ENCODE data around the gene TPH2. TPM values are rescaled to one million over a fixed set of nuclear protein-coding genes. Genes with fewer than 3 reads are reported as not detected.
A peak's percentile ranks its signal among the peaks of the same experiment; 100 is the strongest.

The TPH2 gene
- total RNA-seq, result under 1 TPM in 1 of 3 donors, not detected in 2; 0.13 TPM
- long read RNA-seq, donor 1, result 0 reads
- long read RNA-seq, donor 2, result 0 reads

DNA sequence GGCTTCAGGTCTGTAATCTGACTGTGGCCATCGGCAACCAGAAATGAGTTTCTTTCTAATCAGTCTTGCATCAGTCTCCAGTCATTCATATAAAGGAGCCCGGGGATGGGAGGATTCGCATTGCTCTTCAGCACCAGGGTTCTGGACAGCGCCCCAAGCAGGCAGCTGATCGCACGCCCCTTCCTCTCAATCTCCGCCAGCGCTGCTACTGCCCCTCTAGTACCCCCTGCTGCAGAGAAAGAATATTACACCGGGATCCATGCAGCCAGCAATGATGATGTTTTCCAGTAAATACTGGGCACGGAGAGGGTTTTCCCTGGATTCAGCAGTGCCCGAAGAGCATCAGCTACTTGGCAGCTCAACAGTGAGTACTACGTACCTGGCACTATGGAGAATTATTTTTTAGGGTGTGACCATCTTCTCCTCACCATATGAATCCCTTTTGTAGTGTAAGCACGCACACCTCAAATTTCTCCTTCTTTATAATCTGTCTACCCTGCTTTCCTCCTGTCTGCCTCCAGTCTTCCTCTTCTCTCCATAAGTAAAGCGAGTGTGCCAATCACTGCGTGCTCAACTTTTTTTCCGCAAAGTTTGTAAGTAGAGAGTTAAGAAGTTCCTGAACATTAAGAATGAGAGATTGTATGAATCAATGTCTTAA, at the start of gene TPH2:
Gene TPH2 (plus strand): TSS at position 118 of the 658 bp plus-strand sequence. CDS start 142 bp downstream, at position 260.
- intact Hi-C loops (cut with DNase I, micrococcal nuclease), result no loop called here
- Histone ChIP-seq H3K4me1 (ENCODE audit: low read depth) (no peaks in the 10 kb centered on the region), H3K4me3 (no peak within 1 kb of the TSS), H3K9me3 (no peaks in the 10 kb centered on the region), H3K36me3 (ENCODE audit: low read depth) (no peaks in the 10 kb centered on the region)
- TF ChIP-seq, protein P1, sequence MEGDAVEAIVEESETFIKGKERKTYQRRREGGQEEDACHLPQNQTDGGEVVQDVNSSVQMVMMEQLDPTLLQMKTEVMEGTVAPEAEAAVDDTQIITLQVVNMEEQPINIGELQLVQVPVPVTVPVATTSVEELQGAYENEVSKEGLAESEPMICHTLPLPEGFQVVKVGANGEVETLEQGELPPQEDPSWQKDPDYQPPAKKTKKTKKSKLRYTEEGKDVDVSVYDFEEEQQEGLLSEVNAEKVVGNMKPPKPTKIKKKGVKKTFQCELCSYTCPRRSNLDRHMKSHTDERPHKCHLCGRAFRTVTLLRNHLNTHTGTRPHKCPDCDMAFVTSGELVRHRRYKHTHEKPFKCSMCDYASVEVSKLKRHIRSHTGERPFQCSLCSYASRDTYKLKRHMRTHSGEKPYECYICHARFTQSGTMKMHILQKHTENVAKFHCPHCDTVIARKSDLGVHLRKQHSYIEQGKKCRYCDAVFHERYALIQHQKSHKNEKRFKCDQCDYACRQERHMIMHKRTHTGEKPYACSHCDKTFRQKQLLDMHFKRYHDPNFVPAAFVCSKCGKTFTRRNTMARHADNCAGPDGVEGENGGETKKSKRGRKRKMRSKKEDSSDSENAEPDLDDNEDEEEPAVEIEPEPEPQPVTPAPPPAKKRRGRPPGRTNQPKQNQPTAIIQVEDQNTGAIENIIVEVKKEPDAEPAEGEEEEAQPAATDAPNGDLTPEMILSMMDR (IDR thresholded peaks at IDR 0.05), result no peak
- peak; percentile 60 for ATAC-seq
- DNase-seq, result peak in 2 of 3 donors; percentile 29 to 46

DNA sequence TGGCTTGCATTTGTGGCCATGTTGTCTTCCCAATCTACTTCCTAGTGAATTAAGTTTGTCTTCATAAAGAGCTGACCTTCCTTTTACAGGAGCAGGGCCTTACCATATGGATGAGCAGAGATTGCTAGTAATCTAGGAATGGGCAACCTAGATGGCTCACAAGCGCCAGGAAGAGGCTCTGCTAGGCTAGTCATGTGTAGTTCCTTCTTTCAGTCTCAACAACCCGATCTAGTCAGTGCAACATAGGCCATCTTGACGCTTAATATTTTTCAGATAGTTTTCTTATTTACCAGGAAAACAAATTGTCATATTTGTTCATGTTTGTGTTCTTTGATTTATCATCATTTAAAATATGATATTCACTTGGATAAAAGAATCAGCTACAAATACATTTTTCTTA, 48.2 kb upstream of the TPH2 start:
- TF ChIP-seq, protein P1 (IDR thresholded peaks at IDR 0.05), result no peak
- ATAC-seq (no peak), DNase-seq (no peak)
- Histone ChIP-seq H3K9me3 (no peaks in the 10 kb centered on the region), H3K4me1 (ENCODE audit: low read depth) (no peaks in the 10 kb centered on the region), H3K4me3 (no peak overlapping the region), H3K36me3 (ENCODE audit: low read depth) (no peaks in the 10 kb centered on the region)
- intact Hi-C loops (cut with DNase I, micrococcal nuclease), result no loop called here

DNA sequence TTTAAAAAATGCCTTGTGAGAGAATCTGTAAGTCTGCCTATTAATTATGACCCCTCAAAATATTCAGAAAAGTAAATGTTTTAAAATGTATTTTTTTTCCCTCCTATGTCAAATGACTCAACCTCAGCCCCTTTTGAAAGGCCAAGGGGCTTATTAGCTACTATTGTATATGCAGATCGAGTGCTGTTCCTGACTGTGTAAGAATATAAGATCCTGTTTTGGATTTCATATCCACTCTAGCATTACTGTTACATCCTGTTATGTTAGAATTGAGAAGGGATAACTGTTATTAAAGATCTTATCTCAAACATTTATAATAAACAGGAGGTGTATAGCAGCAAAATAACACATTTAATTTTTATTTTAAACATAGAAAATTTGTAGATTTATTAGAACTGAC, 46.6 kb upstream of the TPH2 start:
- intact Hi-C loops (cut with DNase I, micrococcal nuclease), result no loop called here
- Histone ChIP-seq H3K36me3 (ENCODE audit: low read depth) (no peaks in the 10 kb centered on the region), H3K4me3 (no peak overlapping the region), H3K4me1 (ENCODE audit: low read depth) (no peaks in the 10 kb centered on the region), H3K9me3 (no peaks in the 10 kb centered on the region)
- ATAC-seq (no peak), DNase-seq (no peak)
- TF ChIP-seq, protein P1 (IDR thresholded peaks at IDR 0.05), result no peak

DNA sequence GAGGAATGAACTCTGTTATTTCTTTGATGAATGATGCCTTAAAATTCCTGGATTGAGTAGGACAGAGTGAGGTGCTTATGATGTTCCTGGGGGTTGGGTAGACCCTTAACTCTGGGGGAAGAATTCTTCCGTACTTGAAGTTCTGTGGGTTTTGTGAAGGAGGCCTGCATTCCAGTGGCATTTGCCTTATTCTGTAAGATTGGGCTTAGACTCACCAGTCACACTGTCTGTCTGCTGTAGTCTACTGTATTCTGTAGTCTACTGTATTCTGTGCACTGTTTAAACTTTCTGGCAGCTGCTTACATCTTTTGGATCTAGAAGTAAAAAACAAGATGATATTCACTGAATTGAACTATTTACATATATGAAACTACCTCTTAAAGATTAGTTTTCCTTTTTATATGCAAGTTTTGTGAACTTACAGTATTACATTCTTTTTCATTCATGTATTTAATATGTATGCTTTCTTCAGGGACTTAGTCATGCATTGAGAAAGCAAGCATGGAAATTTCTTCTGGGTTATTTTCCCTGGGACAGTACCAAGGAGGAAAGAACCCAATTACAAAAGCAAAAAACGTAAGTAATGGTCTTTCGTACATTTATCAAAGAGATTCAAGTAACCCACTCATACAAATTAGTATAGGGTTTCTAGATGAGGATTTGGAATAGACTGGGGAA, 42.3 kb upstream of the TPH2 start:
- no peak overlapping the region for H3K4me3 ChIP-seq
- no peak for ATAC-seq
- no peaks in the 10 kb centered on the region for H3K4me1 ChIP-seq (ENCODE audit: low read depth)
- no peaks in the 10 kb centered on the region for H3K36me3 ChIP-seq (ENCODE audit: low read depth)
- DNase-seq, result no peak
- TF ChIP-seq, protein P1 (IDR thresholded peaks at IDR 0.05), result no peak
- intact Hi-C loops (cut with DNase I, micrococcal nuclease), result no loop called here
- no peaks in the 10 kb centered on the region for H3K9me3 ChIP-seq

DNA sequence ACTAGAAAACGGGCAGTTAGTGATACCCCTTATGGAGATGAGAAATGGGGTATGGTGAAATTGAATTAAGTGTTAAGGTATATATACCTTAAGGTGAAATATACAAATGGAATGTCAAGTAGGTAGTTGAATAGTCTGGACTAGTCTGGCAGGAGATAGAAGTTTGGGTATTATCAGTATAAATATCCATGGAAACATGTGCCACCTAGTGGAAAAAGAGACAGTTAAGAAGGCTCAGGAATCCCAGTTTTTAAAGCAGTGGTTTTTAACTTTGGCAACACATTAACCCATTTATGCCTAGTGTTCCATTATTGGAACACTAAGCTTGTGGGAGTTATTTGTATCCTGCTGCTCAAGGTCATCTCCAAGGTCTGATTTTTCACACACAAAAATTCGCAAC, 38.6 kb upstream of the TPH2 start:
- Histone ChIP-seq H3K4me1 (ENCODE audit: low read depth) (no peaks in the 10 kb centered on the region), H3K4me3 (no peak overlapping the region), H3K36me3 (ENCODE audit: low read depth) (no peaks in the 10 kb centered on the region), H3K9me3 (no peaks in the 10 kb centered on the region)
- intact Hi-C loops (cut with DNase I, micrococcal nuclease), result no loop called here
- TF ChIP-seq, protein P1 (IDR thresholded peaks at IDR 0.05), result no peak
- DNase-seq (no peak), ATAC-seq (no peak)

Data from mucosa of descending colon (tissue), 3 donors.